RPMI7951 (cell line): ENCODE results near the gene SAMD5. TPM values are rescaled to one million over a fixed set of nuclear protein-coding genes. Genes with fewer than 3 reads are reported as not detected.

ENCODE experiments used
- DNase-seq: peaks from one replicate; pipeline ENCODE4 v3.0.0-alpha.2; 2012; ENCODE audit warnings: low read depth
- total RNA-seq: library from RNA; depleted of rRNA; stranded (reverse); fragments of >200 nt; shearing (Covaris generic); gene quantifications from 2 replicates; pipeline ENCODE4 v1.2.3, GENCODE V29; 2014

Gene SAMD5
- total RNA-seq, 1 experiment from 2014 or later, result 0.24 TPM

- no peak for DNase-seq
Observed at GRCh38 chr6:147566244-147566898, 57.9 kb downstream of the SAMD5 start.

- no peak for DNase-seq
Observed at GRCh38 chr6:147567141-147567805, 58.8 kb downstream of the SAMD5 start.

- DNase-seq, result no peak
Observed at GRCh38 chr6:147569788-147570187, 61.3 kb downstream of the SAMD5 start.

- DNase-seq, result no peak
Observed at GRCh38 chr6:147570681-147571080, 62.2 kb downstream of the SAMD5 start.

GRCh38 chr6:147577488-147577887 lies 69.0 kb downstream of the SAMD5 start:
- no peak for DNase-seq

- DNase-seq, result no peak
Observed at GRCh38 chr6:147578159-147578558, 69.7 kb downstream of the SAMD5 start.

- no peak for DNase-seq
Observed at GRCh38 chr6:147578883-147579282, 70.4 kb downstream of the SAMD5 start.

GRCh38 chr6:147579667-147580066 lies 71.2 kb downstream of the SAMD5 start:
- DNase-seq, result no peak

GRCh38 chr6:147582991-147583390 lies 74.5 kb downstream of the SAMD5 start:
- no peak for DNase-seq

- DNase-seq, result no peak
Observed at GRCh38 chr6:147585256-147585655, 76.8 kb downstream of the SAMD5 start.

GRCh38 chr6:147586044-147586443 lies 77.6 kb downstream of the SAMD5 start:
- no peak for DNase-seq

GRCh38 chr6:147587907-147588306 lies 79.4 kb downstream of the SAMD5 start:
- DNase-seq, result no peak

- no peak for DNase-seq
Observed at GRCh38 chr6:147588469-147588868, 80.0 kb downstream of the SAMD5 start.

- DNase-seq, result no peak
Observed at GRCh38 chr6:147589739-147590250, 81.3 kb downstream of the SAMD5 start.

- no peak for DNase-seq
Observed at GRCh38 chr6:147595961-147596360, 87.5 kb downstream of the SAMD5 start.

- DNase-seq, result no peak
Observed at GRCh38 chr6:147603392-147604081, 95.0 kb downstream of the SAMD5 start.

GRCh38 chr6:147604373-147604772 lies 95.9 kb downstream of the SAMD5 start:
- DNase-seq, result no peak

GRCh38 chr6:147611992-147612391 lies 103.5 kb downstream of the SAMD5 start:
- no peak for DNase-seq

- no peak for DNase-seq
Observed at GRCh38 chr6:147614501-147614900, 106.0 kb downstream of the SAMD5 start.

GRCh38 chr6:147615659-147616456 lies 107.4 kb downstream of the SAMD5 start:
- no peak for DNase-seq

GRCh38 chr6:147617366-147617765 lies 108.9 kb downstream of the SAMD5 start:
- DNase-seq, result no peak

- no peak for DNase-seq
Observed at GRCh38 chr6:147618457-147618856, 110.0 kb downstream of the SAMD5 start.
